ENCODE data around the gene CCDC27.
"Not testable (repeated sequence)": the region's sequence is repeated elsewhere in the genome, so short reads cannot be mapped to it uniquely, and the experiment has no call there.

CCDC27 gene

DNA sequence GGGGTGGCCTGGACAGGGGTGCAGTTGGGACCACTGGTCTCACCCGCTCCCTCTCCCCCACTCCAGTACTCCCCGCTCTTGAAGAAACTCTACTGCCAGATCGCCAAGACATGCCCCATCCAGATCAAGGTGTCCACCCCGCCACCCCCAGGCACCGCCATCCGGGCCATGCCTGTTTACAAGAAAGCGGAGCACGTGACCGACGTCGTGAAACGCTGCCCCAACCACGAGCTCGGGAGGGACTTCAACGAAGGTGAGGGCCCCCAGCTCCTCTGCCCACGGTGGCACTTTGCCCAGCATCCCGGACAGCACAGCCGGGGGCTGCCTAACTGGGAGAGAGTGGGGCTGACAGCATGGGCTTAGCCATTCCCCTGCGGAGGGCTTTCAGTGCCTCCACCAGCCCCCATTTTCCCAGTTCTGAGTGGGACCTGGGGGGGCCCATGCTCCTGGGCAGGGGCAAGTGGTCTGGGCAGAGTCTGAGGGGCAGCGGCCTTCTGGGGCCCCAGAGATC, 30.2 kb upstream of the CCDC27 start:
- H3K9ac ChIP-seq (ENCODE audit: low read length) = no peak overlapping the region
- H3K36me3 ChIP-seq (ENCODE audit: control insufficient read depth, insufficient read depth, low read length) = no peaks in the 10 kb centered on the region
- no peak overlapping the region for H3K27ac ChIP-seq (ENCODE audit: low read depth, low read length)
- H3K9me3 ChIP-seq (ENCODE audit: control insufficient read depth, insufficient read depth, low read depth, low read length) = no peaks in the 10 kb centered on the region
- no peak overlapping the region for H3K4me3 ChIP-seq (ENCODE audit: low read depth, low read length)
- H3K27me3 ChIP-seq (ENCODE audit: control insufficient read depth, insufficient read depth, low read length) = peaks cover 6% of the 10 kb centered on the region; the same call in 1 of the 2 replicates
- H3K4me1 ChIP-seq (ENCODE audit: control insufficient read depth, insufficient read depth, low read length) = peaks cover 11% of the 10 kb centered on the region

DNA sequence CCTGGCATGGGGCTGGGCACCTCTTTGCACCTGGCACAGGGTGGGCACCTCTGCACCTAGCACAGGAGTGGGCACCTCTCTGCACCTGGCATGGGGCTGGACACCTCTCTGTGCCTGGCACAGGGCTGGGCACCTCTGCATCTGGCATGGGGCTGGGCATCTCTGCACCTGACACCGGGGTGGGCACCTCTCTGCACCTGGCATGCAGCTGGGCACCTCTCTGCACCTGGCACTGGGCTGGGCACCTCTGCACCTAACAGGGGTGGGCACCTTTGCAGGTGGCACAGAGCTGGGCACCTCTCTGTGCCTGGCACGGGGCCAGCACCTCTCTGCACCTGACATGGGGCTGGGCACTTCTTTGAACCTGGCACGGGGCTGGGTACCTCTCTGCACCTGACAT, 29.4 kb upstream of the CCDC27 start:
- Histone ChIP-seq H3K27me3 (ENCODE audit: control insufficient read depth, insufficient read depth, low read length) (peaks cover 5% of the 10 kb centered on the region; the same call in 1 of the 2 replicates), H3K9ac (ENCODE audit: low read length) (no peak overlapping the region), H3K9me3 (ENCODE audit: control insufficient read depth, insufficient read depth, low read depth, low read length) (no peaks in the 10 kb centered on the region), H3K27ac (ENCODE audit: low read depth, low read length) (no peak overlapping the region), H3K36me3 (ENCODE audit: control insufficient read depth, insufficient read depth, low read length) (no peaks in the 10 kb centered on the region), H3K4me1 (ENCODE audit: control insufficient read depth, insufficient read depth, low read length) (peaks cover 5% of the 10 kb centered on the region; the same call in 1 of the 2 replicates), H3K4me3 (ENCODE audit: low read depth, low read length) (no peak overlapping the region)

DNA sequence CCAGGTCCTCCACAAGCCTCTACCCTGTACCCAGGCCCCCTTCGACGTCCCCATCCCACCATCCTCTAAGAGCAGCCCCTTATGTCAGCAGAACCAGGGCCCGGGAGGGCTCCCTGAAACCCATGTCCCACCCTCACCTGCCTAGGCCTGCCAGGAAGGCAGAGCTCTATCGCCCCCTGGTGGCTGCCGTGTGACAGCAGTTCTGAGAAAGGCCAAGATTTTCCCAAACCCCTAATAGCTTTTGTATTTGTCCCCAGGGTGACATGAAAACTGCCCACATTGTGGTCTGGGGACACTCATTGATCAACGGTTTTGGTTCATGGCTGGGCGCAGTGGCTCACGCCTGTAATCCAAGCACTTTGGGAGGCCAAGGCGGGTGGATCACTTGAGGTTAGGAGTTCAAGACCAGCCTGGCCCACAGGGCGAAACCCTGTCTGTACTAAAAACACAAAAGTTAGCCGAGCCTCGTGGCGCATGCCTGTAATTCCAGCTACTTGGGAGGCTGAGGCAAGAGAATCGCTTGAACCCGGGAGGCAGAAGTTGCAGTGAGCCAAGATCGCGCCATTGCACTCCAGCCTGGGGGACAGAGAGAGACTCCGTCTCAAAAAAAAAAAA, 27.7 kb upstream of the CCDC27 start:
- not testable (repeated sequence) for H3K36me3 ChIP-seq (ENCODE audit: control insufficient read depth, insufficient read depth, low read length); H3K9me3 ChIP-seq (ENCODE audit: control insufficient read depth, insufficient read depth, low read depth, low read length); H3K9ac ChIP-seq (ENCODE audit: low read length); H3K4me3 ChIP-seq (ENCODE audit: low read depth, low read length); H3K4me1 ChIP-seq (ENCODE audit: control insufficient read depth, insufficient read depth, low read length); H3K27ac ChIP-seq (ENCODE audit: low read depth, low read length)
- H3K27me3 ChIP-seq (ENCODE audit: control insufficient read depth, insufficient read depth, low read length) = peaks cover 16% of the 10 kb centered on the region; the same call in 1 of the 2 replicates

DNA sequence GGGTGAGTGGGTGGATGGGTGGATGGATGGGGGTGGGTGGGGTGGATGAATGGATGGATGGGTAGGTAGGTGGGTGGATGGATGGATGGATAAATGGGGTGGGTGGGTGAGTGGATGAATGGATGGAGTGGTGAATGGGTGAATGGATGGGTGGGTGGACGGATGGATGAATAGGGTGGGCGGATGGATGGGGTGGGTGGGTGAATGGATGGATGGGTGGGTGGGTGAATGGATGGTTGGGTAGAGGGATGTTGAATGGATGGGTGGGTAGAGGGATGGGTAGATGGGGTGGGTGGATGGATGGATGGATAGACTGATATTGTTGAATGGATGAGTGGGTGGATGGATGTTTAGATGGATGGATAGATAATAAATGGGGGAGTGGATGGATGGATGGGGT, 26.9 kb upstream of the CCDC27 start:
- H3K27me3 ChIP-seq (ENCODE audit: control insufficient read depth, insufficient read depth, low read length) = peaks cover 16% of the 10 kb centered on the region; the same call in 1 of the 2 replicates
- no peak overlapping the region for H3K4me3 ChIP-seq (ENCODE audit: low read depth, low read length)
- H3K9ac ChIP-seq (ENCODE audit: low read length) = no peak overlapping the region

DNA sequence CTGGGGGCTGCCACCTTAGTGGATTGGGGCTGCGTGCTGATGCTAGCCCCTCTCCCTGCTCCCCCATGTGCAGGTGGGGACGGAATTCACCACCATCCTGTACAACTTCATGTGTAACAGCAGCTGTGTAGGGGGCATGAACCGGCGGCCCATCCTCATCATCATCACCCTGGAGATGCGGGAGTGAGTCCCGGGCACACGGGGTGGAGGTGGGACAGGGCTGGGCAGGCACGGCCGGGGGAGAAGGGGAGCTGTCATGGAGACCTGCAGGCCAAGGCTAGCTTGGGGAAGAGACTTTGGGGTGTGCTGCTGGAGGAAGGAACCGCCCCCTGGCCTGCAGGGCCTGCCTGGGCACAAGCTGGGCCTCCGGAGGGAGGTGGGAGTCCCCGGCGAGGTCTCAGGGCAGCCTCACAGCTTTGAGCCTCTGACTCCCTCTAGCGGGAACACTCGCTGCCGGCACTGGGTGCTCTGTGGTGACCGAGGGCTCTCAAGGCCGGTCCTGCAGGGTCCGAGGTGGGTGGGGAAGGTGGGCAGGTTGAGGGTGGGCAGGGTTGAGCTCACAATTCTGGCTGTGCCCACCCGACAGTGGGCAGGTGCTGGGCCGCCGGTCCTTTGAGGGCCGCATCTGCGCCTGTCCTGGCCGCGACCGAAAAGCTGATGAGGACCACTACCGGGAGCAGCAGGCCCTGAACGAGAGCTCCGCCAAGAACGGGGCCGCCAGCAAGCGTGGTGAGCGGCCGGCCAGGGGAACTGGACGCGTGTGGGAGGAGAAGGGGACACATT, 25.0 kb upstream of the CCDC27 start:
- peaks cover 16% of the 10 kb centered on the region; the same call in 1 of the 2 replicates for H3K27me3 ChIP-seq (ENCODE audit: control insufficient read depth, insufficient read depth, low read length)
- no peak overlapping the region for H3K27ac ChIP-seq (ENCODE audit: low read depth, low read length)
- H3K4me3 ChIP-seq (ENCODE audit: low read depth, low read length) = no peak overlapping the region
- no peaks in the 10 kb centered on the region for H3K36me3 ChIP-seq (ENCODE audit: control insufficient read depth, insufficient read depth, low read length)
- H3K9ac ChIP-seq (ENCODE audit: low read length) = no peak overlapping the region
- no peaks in the 10 kb centered on the region for H3K9me3 ChIP-seq (ENCODE audit: control insufficient read depth, insufficient read depth, low read depth, low read length)
- H3K4me1 ChIP-seq (ENCODE audit: control insufficient read depth, insufficient read depth, low read length) = no peaks in the 10 kb centered on the region

More for the DNA sequence above, 26.9 kb upstream of the CCDC27 start:
- H3K27ac ChIP-seq (ENCODE audit: low read depth, low read length) = no peak overlapping the region
- 0 out of 2 replicates have a peak, but pooled peaks cover under 1% of the 10 kb centered on the region for H3K4me1 ChIP-seq (ENCODE audit: control insufficient read depth, insufficient read depth, low read length)
- H3K9me3 ChIP-seq (ENCODE audit: control insufficient read depth, insufficient read depth, low read depth, low read length) = no peaks in the 10 kb centered on the region
- no peaks in the 10 kb centered on the region for H3K36me3 ChIP-seq (ENCODE audit: control insufficient read depth, insufficient read depth, low read length)

DNA sequence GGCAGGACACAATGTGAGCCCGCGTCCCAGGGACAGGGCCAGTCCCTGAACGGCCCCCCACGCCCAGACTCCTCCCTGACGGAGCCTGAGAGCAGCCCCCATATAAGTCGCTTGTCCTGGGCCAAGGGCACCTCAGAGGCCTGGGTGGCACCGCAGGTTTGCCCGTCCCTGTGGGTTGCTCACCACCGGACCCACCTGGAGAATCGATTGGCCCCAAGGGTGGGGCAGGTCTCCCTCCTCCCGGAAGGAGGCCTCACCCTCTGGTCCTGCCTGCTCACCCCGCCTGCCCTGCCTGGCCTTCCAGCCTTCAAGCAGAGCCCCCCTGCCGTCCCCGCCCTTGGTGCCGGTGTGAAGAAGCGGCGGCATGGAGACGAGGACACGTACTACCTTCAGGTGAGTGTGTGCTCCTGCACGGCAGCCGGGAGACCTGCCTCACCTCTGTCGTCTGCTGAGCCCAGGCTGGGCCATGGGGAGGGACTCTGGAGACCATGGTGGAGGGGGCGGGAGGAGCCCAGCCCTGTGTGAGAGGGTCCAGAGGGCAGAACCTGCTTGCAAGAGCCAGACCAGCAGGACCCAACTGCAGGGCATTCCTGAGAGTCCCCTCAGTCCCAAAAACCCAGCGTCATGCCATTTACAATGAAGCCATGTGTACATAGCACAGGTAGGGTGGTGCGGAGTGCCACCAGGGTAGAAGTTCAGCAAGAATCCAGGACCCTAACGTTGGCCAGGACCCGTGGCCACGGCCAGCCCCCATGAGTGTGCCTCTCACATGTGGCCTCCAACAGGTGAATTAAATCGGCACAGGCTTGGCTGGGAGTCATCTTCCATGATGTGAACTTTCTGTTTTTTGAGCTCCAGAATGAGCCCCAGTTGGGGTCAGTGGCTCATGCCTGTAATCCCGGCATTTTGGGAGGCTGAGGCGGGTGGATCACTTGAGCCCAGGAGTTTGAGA, 24.1 kb upstream of the CCDC27 start:
- no peaks in the 10 kb centered on the region for H3K36me3 ChIP-seq (ENCODE audit: control insufficient read depth, insufficient read depth, low read length)
- H3K4me3 ChIP-seq (ENCODE audit: low read depth, low read length) = no peak overlapping the region
- peaks cover 16% of the 10 kb centered on the region; the same call in 1 of the 2 replicates for H3K27me3 ChIP-seq (ENCODE audit: control insufficient read depth, insufficient read depth, low read length)
- H3K27ac ChIP-seq (ENCODE audit: low read depth, low read length) = no peak overlapping the region
- no peaks in the 10 kb centered on the region for H3K9me3 ChIP-seq (ENCODE audit: control insufficient read depth, insufficient read depth, low read depth, low read length)
- no peak overlapping the region for H3K9ac ChIP-seq (ENCODE audit: low read length)
- peaks cover 3% of the 10 kb centered on the region; the same call in 1 of the 2 replicates for H3K4me1 ChIP-seq (ENCODE audit: control insufficient read depth, insufficient read depth, low read length)

DNA sequence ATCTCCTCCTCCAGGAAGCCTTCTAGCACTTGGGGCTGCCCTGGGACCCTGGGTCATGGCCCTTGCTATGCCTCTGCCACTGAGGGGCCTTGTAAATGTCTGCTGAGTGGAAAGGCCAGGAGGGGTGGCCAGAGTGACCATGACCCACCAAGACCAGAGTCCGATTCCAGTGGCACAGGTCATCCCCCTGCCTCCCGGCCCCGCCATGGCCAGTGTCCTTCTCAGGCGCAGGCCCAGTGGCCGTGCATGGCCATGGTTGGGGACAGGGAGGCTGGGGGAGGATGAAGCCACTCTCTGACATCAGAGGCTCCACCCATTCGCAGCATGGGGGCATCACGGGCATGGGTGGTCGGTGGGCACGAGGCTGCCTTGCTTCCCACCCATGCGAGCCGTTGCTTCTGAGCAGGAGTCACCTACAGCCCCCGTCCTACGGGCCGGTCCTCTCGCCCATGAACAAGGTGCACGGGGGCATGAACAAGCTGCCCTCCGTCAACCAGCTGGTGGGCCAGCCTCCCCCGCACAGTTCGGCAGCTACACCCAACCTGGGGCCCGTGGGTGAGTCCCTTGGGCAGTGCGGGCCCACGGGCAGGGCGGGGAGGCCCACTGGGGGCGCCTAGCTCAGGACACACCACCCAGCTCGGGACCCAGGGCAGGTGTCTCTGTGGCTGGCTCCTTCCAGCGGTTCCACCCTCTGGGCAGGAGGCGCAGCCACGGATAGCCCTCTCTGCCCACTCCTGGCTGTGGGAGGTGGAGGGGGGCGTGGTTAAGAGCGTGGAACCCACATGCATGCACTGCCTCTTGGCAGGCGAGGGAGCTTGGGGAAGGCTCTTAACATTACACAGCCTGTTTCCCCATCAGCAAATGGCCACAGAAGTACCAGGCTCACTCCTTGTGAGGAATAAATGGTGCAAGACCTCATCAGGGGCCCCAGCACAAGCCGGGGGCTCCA, 22.4 kb upstream of the CCDC27 start:
- H3K27me3 ChIP-seq (ENCODE audit: control insufficient read depth, insufficient read depth, low read length) = peaks cover 16% of the 10 kb centered on the region; the same call in 1 of the 2 replicates
- H3K9ac ChIP-seq (ENCODE audit: low read length) = no peak overlapping the region
- no peaks in the 10 kb centered on the region for H3K9me3 ChIP-seq (ENCODE audit: control insufficient read depth, insufficient read depth, low read depth, low read length)
- H3K36me3 ChIP-seq (ENCODE audit: control insufficient read depth, insufficient read depth, low read length) = no peaks in the 10 kb centered on the region
- H3K4me3 ChIP-seq (ENCODE audit: low read depth, low read length) = no peak overlapping the region
- H3K27ac ChIP-seq (ENCODE audit: low read depth, low read length) = no peak overlapping the region
- peaks cover 13% of the 10 kb centered on the region; the same call in 1 of the 2 replicates for H3K4me1 ChIP-seq (ENCODE audit: control insufficient read depth, insufficient read depth, low read length)

DNA sequence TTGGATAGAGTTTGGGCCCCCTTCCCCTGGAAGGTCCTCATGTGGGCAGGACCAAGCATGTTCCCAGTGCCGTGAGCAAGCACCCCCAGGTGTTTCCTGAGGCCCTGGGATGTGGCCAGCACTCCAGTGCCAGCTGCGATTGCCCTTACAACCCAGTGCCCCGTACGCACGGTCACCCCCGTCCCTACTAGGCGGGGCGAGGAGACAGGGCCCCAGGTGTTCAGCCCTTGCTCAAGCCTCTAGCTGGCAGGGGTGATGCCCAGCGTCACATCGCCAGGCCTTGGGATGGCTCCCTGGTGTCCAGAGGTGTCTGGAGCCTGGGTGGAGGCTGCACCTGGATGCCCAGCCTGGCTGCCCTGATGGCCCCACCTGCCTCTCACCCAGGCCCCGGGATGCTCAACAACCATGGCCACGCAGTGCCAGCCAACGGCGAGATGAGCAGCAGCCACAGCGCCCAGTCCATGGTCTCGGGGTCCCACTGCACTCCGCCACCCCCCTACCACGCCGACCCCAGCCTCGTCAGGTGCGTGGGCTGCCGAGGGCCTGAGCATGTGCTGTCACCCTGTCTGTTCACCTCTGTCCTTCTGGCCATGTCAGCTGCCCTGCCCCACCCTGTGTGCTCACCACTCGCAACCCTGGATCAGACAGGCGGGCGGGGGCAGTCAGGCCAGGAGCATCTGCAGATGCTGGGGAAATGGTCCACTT, 21.6 kb upstream of the CCDC27 start:
- H3K9me3 ChIP-seq (ENCODE audit: control insufficient read depth, insufficient read depth, low read depth, low read length) = no peaks in the 10 kb centered on the region
- no peak overlapping the region for H3K9ac ChIP-seq (ENCODE audit: low read length)
- H3K27ac ChIP-seq (ENCODE audit: low read depth, low read length) = no peak overlapping the region
- H3K4me3 ChIP-seq (ENCODE audit: low read depth, low read length) = no peak overlapping the region
- peaks cover 13% of the 10 kb centered on the region; the same call in 1 of the 2 replicates for H3K4me1 ChIP-seq (ENCODE audit: control insufficient read depth, insufficient read depth, low read length)
- H3K27me3 ChIP-seq (ENCODE audit: control insufficient read depth, insufficient read depth, low read length) = peaks cover 16% of the 10 kb centered on the region; the same call in 1 of the 2 replicates
- peaks cover 4% of the 10 kb centered on the region for H3K36me3 ChIP-seq (ENCODE audit: control insufficient read depth, insufficient read depth, low read length)

DNA sequence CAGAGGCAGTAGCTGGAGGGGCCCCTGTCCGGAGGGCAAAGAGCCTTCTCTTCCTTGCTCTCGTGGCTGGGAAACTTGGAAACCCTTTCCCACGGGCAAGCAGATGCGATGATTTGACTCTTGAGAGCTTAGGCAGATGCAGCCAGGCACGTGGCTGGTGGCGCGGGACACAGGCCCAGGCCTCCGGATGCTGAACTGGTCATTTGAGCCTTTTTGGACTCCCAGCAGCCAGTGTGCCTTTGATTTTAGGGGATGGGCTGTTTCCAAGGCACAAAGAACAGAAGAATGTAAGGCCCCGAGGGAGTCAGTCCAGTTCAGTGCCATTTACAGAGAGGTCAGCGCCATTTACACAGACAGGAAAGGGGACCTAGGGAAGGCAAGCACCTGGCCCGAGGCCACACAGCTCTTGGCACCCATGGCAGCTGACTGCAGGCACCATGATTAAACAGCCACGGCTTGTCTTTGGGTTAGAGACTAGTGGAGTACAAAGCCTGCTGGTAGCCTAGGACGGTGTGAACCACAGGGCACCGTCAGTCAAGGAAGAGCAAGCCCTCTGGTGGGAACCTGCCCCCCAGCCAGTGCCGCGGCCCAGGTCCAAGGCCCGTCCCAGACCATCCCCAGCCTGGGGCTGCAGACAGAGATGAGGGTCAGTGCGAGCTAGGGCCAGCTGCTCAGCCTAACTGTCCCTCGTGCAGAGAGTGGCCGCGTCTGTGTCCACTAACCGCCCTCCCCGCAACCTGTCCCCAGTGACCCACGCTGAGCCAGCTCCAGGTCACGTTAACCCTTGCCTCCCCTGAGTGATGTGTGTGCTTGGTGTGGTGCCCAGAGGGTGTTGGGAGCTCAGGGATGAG, 20.4 kb upstream of the CCDC27 start:
- peaks cover 13% of the 10 kb centered on the region; the same call in 1 of the 2 replicates for H3K4me1 ChIP-seq (ENCODE audit: control insufficient read depth, insufficient read depth, low read length)
- peaks cover 16% of the 10 kb centered on the region; the same call in 1 of the 2 replicates for H3K27me3 ChIP-seq (ENCODE audit: control insufficient read depth, insufficient read depth, low read length)
- H3K9me3 ChIP-seq (ENCODE audit: control insufficient read depth, insufficient read depth, low read depth, low read length) = no peaks in the 10 kb centered on the region
- peaks cover 15% of the 10 kb centered on the region for H3K36me3 ChIP-seq (ENCODE audit: control insufficient read depth, insufficient read depth, low read length)
- no peak overlapping the region for H3K9ac ChIP-seq (ENCODE audit: low read length)
- H3K4me3 ChIP-seq (ENCODE audit: low read depth, low read length) = no peak overlapping the region
- H3K27ac ChIP-seq (ENCODE audit: low read depth, low read length) = no peak overlapping the region
